ENCODE results near the gene LIN7A. TPM values are rescaled to one million over a fixed set of nuclear protein-coding genes. Genes with fewer than 3 reads are reported as not detected.

The LIN7A gene
- total RNA-seq, 6 experiments from 2014 or later = 13.4 to 23.0 (median 20.2) TPM

GRCh38 chr12:80857311-80857710, 80.4 kb downstream of the LIN7A start:
- DNase-seq (no peak), ATAC-seq (no peak)
- Histone ChIP-seq H3K36me3 (no peaks in the 10 kb centered on the region), H3K27me3 (no peaks in the 10 kb centered on the region), H3K27ac (no peak overlapping the region), H3K9me3 (no peaks in the 10 kb centered on the region), H3K4me3 (no peak overlapping the region), H3K4me1 (no peaks in the 10 kb centered on the region)
- intact Hi-C loops (cut with DNase I) = no loop called here
- 75% methylated on average over 1 of the region's 1 CpG for whole genome bisulfite sequencing (ENCODE audit: insufficient coverage, low coverage, low lambda C conversion rate, missing lambda C conversion rate)
- TF ChIP-seq POLR2A (IDR thresholded peaks at IDR 0.05) = no peak
- TF ChIP-seq, protein P1, sequence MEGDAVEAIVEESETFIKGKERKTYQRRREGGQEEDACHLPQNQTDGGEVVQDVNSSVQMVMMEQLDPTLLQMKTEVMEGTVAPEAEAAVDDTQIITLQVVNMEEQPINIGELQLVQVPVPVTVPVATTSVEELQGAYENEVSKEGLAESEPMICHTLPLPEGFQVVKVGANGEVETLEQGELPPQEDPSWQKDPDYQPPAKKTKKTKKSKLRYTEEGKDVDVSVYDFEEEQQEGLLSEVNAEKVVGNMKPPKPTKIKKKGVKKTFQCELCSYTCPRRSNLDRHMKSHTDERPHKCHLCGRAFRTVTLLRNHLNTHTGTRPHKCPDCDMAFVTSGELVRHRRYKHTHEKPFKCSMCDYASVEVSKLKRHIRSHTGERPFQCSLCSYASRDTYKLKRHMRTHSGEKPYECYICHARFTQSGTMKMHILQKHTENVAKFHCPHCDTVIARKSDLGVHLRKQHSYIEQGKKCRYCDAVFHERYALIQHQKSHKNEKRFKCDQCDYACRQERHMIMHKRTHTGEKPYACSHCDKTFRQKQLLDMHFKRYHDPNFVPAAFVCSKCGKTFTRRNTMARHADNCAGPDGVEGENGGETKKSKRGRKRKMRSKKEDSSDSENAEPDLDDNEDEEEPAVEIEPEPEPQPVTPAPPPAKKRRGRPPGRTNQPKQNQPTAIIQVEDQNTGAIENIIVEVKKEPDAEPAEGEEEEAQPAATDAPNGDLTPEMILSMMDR (IDR thresholded peaks at IDR 0.05) = no peak

GRCh38 chr12:80849337-80849736, 88.4 kb downstream of the LIN7A start:
- no peak for DNase-seq
- intact Hi-C loops (cut with DNase I) = no loop called here
- ATAC-seq = no peak
- H3K27ac ChIP-seq = no peak overlapping the region
- H3K36me3 ChIP-seq = no peaks in the 10 kb centered on the region
- H3K27me3 ChIP-seq = no peaks in the 10 kb centered on the region
- no peaks in the 10 kb centered on the region for H3K9me3 ChIP-seq
- TF ChIP-seq, protein P1 (IDR thresholded peaks at IDR 0.05) = no peak
- TF ChIP-seq POLR2A (IDR thresholded peaks at IDR 0.05) = no peak
- no peak overlapping the region for H3K4me3 ChIP-seq
- no peaks in the 10 kb centered on the region for H3K4me1 ChIP-seq

DNA sequence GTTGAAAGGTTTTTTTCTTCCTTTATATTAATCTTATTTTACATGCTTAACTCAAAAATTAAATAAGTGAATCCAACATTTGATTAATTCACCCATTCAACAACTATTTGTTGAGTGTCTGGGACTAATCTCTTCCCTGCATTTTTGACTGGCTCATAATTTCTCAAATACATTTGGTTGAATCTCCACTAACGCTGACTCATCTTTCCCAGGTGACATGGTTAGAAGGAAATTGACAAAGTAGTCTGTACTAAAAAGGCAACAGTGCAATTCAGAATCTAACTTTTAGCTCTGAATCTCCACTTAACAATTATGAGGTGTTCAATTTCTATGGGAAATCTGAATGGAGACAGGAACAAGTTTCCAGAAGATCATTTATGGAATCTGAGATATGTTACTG, 88.9 kb downstream of the LIN7A start:
- H3K27ac ChIP-seq = no peak overlapping the region
- TF ChIP-seq POLR2A (IDR thresholded peaks at IDR 0.05) = no peak
- TF ChIP-seq, protein P1 (IDR thresholded peaks at IDR 0.05) = no peak
- intact Hi-C loops (cut with DNase I) = no loop called here
- DNase-seq (no peak), ATAC-seq (no peak)
- H3K27me3 ChIP-seq = no peaks in the 10 kb centered on the region
- H3K36me3 ChIP-seq = no peaks in the 10 kb centered on the region
- no peak overlapping the region for H3K4me3 ChIP-seq
- no peaks in the 10 kb centered on the region for H3K9me3 ChIP-seq
- H3K4me1 ChIP-seq = no peaks in the 10 kb centered on the region
- WGBS (ENCODE audit: insufficient coverage, low coverage, low lambda C conversion rate, missing lambda C conversion rate) = 100% methylated on average over 1 of the region's 1 CpG

GRCh38 chr12:80847575-80847974, 90.2 kb downstream of the LIN7A start:
- Histone ChIP-seq H3K27me3 (no peaks in the 10 kb centered on the region), H3K4me1 (no peaks in the 10 kb centered on the region), H3K9me3 (no peaks in the 10 kb centered on the region), H3K4me3 (no peak overlapping the region), H3K27ac (no peak overlapping the region), H3K36me3 (no peaks in the 10 kb centered on the region)
- no peak for DNase-seq
- no peak for ATAC-seq
- intact Hi-C loops (cut with DNase I) = no loop called here
- 80% methylated on average over 3 of the region's 3 CpGs for WGBS (ENCODE audit: insufficient coverage, low coverage, low lambda C conversion rate, missing lambda C conversion rate)
- TF ChIP-seq, protein P1 (IDR thresholded peaks at IDR 0.05) = no peak
- no peak for TF ChIP-seq POLR2A (IDR thresholded peaks at IDR 0.05)

DNA sequence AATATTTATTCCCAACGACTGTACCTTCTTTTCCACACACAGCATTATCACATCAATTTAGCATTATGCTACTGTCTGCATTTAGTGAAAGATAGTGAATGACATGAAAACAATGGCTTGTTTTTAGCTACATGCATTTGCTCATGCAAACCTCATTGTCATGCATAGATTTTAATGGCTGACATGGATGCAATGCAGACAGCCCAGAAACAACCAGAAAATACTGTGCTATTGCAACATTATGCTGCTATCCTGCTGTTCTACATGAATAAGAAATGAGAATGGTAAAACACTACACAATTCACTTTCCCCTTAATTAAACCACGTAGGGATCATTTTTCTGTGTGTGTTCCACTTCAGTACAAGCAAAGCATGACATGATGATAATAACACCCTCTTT, 90.8 kb downstream of the LIN7A start:
- Histone ChIP-seq H3K9me3 (no peaks in the 10 kb centered on the region), H3K4me3 (no peak overlapping the region), H3K27ac (no peak overlapping the region), H3K4me1 (no peaks in the 10 kb centered on the region), H3K27me3 (no peaks in the 10 kb centered on the region), H3K36me3 (no peaks in the 10 kb centered on the region)
- intact Hi-C loops (cut with DNase I) = no loop called here
- DNase-seq = no peak
- no peak for ATAC-seq
- 65% methylated on average over 2 of the region's 2 CpGs for WGBS (ENCODE audit: insufficient coverage, low coverage, low lambda C conversion rate, missing lambda C conversion rate)
- TF ChIP-seq POLR2A (IDR thresholded peaks at IDR 0.05) = no peak
- TF ChIP-seq, protein P1 (IDR thresholded peaks at IDR 0.05) = no peak
